ENCODE results near the gene LAMA2.

GRCh38 chr6:129314575-129314974 lies 431.6 kb downstream of the LAMA2 start:
- no peak for TF ChIP-seq CTCF (IDR thresholded peaks at IDR 0.05)
- TF ChIP-seq POLR2A (IDR thresholded peaks at IDR 0.05), result no peak
- no peak for TF ChIP-seq EP300 (IDR thresholded peaks at IDR 0.05)
- TF ChIP-seq POLR2AphosphoS5 (IDR thresholded peaks at IDR 0.05), result no peak

All from suprapubic skin (tissue), 4 donors.